ENCODE results near the gene COL27A1. TPM values are rescaled to one million over a fixed set of nuclear protein-coding genes. Genes with fewer than 3 reads are reported as not detected.

COL27A1 gene
- total RNA-seq, 1 donor from 2014 or later = 6.4 TPM

DNA sequence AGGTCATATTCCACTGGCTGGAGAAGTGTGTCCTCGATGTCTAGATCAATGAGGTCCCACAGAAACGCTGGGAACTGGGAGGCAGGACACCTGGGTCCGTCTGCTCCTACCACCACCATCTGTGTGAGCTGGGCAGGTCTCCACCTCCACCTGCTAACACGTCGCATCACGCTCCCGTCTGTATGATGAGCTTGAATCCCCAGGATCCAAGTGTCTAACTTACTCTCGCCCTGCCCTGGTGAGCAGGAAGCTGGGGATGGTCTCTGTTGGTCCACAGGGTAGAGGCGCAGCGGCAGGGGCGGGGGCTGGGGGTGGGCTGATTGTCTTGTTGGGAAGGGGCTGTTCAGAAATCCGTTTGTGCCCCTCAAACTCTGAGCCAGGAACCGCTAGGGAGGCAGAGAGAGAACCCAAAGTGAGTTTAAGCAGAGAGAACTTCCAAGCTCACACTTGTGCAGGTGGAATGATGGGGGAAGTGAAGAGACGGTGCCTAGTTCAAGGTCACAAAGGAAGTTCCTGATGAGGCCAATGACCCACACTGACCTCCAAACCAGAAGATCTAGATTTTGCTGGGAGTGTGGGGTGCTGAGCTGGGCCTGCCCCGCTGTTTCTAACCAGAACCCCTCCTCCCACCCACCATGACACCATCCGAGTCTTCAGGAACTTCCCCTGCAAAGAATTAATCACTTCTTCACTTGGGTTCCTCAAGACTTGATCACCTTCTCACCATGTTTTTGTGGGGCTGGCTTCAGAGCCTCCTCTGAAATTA lies 195.5 kb downstream of the COL27A1 start:
- Histone ChIP-seq H3K27me3 (ENCODE audit: low read depth) (no peaks in the 10 kb centered on the region), H3K4me1 (peaks cover 10% of the 10 kb centered on the region), H3K27ac (replicated peaks) (no peak overlapping the region), H3K4me3 (no peak overlapping the region), H3K9me3 (replicated peaks) (no peaks in the 10 kb centered on the region), H3K36me3 (peaks cover 81% of the 10 kb centered on the region)
- intact Hi-C loops (cut with micrococcal nuclease) = no loop called here
- no peak for DNase-seq
- TF ChIP-seq, protein P1, sequence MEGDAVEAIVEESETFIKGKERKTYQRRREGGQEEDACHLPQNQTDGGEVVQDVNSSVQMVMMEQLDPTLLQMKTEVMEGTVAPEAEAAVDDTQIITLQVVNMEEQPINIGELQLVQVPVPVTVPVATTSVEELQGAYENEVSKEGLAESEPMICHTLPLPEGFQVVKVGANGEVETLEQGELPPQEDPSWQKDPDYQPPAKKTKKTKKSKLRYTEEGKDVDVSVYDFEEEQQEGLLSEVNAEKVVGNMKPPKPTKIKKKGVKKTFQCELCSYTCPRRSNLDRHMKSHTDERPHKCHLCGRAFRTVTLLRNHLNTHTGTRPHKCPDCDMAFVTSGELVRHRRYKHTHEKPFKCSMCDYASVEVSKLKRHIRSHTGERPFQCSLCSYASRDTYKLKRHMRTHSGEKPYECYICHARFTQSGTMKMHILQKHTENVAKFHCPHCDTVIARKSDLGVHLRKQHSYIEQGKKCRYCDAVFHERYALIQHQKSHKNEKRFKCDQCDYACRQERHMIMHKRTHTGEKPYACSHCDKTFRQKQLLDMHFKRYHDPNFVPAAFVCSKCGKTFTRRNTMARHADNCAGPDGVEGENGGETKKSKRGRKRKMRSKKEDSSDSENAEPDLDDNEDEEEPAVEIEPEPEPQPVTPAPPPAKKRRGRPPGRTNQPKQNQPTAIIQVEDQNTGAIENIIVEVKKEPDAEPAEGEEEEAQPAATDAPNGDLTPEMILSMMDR (IDR thresholded peaks at IDR 0.05; ENCODE audit: borderline replicate concordance) = no peak

GRCh38 chr9:114351932-114352331 lies 196.6 kb downstream of the COL27A1 start:
- intact Hi-C loops (cut with micrococcal nuclease) = no loop called here
- Histone ChIP-seq H3K4me1 (peaks cover 10% of the 10 kb centered on the region), H3K27ac (replicated peaks) (no peak overlapping the region), H3K4me3 (no peak overlapping the region), H3K9me3 (replicated peaks) (no peaks in the 10 kb centered on the region), H3K27me3 (ENCODE audit: low read depth) (no peaks in the 10 kb centered on the region), H3K36me3 (peaks cover 81% of the 10 kb centered on the region)
- TF ChIP-seq, protein P1 (IDR thresholded peaks at IDR 0.05; ENCODE audit: borderline replicate concordance) = no peak
- DNase-seq = no peak

DNA sequence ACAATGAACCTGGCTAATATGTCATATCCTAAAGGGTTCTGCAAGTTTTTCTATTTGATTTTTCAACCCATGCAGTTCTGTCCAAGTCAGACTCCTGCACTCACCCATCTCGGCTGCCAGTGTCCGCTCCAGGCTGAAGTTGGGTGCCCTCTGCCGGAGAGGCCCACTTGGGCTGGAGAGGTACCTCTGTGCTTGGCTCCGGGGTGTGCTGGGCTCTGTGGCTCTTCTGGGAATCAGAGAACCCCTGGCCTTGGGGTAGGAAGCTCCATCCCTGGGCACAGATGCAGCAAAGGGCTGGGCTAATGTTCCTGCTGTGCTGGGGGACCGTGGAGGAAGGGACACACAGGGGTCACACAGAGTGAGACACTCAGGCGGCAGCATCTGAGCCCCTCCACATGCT lies 200.5 kb downstream of the COL27A1 start:
- no peak overlapping the region for H3K27ac ChIP-seq (replicated peaks)
- peaks cover 86% of the 10 kb centered on the region for H3K36me3 ChIP-seq
- H3K27me3 ChIP-seq (ENCODE audit: low read depth) = no peaks in the 10 kb centered on the region
- no peaks in the 10 kb centered on the region for H3K9me3 ChIP-seq (replicated peaks)
- TF ChIP-seq, protein P1 (IDR thresholded peaks at IDR 0.05; ENCODE audit: borderline replicate concordance) = no peak
- no peaks in the 10 kb centered on the region for H3K4me1 ChIP-seq
- DNase-seq = no peak
- intact Hi-C loops (cut with micrococcal nuclease) = no loop called here
- H3K4me3 ChIP-seq = no peak overlapping the region

DNA sequence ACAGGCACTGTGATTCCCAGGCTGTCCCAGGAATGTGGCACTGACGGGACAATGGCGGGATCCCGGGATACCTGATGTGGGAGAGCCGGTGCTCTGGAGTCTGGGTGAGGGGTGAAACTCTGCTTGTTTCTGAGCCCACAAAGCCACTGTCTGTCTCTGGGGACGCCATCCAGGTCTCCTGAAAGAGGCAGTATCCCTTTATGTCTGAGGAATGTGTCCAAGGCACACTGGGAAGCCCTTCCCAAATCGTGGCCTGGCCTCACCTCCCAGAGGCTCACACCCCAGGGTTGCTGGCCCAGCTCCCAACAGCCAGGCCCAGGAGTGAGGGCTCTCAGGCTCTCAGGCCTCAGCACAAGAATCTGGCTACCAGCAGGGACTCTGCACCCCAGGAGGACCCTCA lies 201.5 kb downstream of the COL27A1 start:
- Histone ChIP-seq H3K4me3 (no peak overlapping the region), H3K36me3 (peaks cover 88% of the 10 kb centered on the region), H3K27me3 (ENCODE audit: low read depth) (no peaks in the 10 kb centered on the region), H3K27ac (replicated peaks) (no peak overlapping the region), H3K9me3 (replicated peaks) (no peaks in the 10 kb centered on the region), H3K4me1 (no peaks in the 10 kb centered on the region)
- intact Hi-C loops (cut with micrococcal nuclease) = no loop called here
- no peak for DNase-seq
- TF ChIP-seq, protein P1 (IDR thresholded peaks at IDR 0.05; ENCODE audit: borderline replicate concordance) = no peak

GRCh38 chr9:114357360-114357759 lies 202.0 kb downstream of the COL27A1 start:
- no peak overlapping the region for H3K27ac ChIP-seq (replicated peaks)
- TF ChIP-seq, protein P1 (IDR thresholded peaks at IDR 0.05; ENCODE audit: borderline replicate concordance) = no peak
- DNase-seq = no peak
- H3K36me3 ChIP-seq = peaks cover 88% of the 10 kb centered on the region
- no peaks in the 10 kb centered on the region for H3K27me3 ChIP-seq (ENCODE audit: low read depth)
- no peak overlapping the region for H3K4me3 ChIP-seq
- intact Hi-C loops (cut with micrococcal nuclease) = no loop called here
- H3K4me1 ChIP-seq = no peaks in the 10 kb centered on the region
- H3K9me3 ChIP-seq (replicated peaks) = no peaks in the 10 kb centered on the region
